Hindlimb muscle (tissue), 1 donor: ENCODE results near the gene DHX58. TPM values are rescaled to one million over a fixed set of nuclear protein-coding genes. Genes with fewer than 3 reads are reported as not detected.

ENCODE experiments used
- DNase-seq: peaks from one replicate; pipeline ENCODE4 v3.0.0-alpha.2; 2013
- polyA plus RNA-seq: library from polyadenylated mRNA; unstranded; fragments of 120-200 nt; gene quantifications from one replicate; pipeline ENCODE4 v1.2.1, GENCODE V29; 2013; ENCODE audit not compliant: insufficient read length

DHX58 gene
- polyA plus RNA-seq, 1 donor: 5.6 TPM

DNA sequence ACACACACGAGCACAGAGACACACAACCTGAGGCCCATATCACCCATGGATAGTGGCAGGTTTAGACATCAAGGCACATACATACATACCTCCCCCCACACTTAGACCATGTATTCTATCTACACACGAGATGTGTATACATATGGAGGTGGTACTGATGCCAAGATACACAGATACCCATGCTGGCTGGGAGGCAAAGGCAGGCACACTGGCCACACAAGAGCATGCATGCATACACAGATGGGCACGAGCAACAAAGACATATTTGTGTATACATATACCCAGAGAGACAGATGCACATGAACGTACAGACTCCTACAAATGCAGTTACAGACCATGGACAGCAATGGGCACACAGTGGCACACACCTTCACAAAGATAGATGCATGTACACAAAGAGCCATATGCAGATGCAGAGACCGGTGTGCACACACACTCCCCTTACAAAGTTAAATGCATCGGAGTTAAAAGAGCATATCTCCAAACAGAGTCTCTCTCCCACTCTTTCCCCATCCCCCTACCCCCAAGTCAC, 60.1 kb downstream of the DHX58 start:
- no peak for DNase-seq

DNA sequence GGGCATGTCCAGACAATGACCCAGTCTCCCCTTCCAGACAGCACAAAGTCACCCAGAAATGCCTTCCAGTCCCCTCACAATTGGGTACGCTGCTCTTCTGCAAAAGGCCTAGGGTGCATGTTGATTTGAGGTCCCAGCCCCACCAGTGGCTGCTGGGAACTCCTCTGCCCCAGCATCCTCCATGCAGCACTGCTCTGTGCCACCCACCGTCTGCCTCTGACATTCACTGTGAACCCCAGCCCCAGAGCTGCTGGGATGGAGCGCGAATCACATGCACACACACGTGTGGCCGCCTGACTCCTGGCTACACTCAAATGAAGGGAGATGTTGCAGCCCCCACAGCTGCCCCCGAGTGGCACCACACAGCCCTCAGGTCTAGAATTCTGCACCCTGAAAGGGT, 60.9 kb downstream of the DHX58 start:
- no peak for DNase-seq

Other genes with a start within 250 kb of the DHX58 start
- 6.6 TPM for gene KLHL11, start 247.3 kb downstream of the DHX58 start, polyA plus RNA-seq
- gene ACLY, start 193.8 kb downstream of the DHX58 start, polyA plus RNA-seq: 52.7 TPM
- 1.1 TPM for gene ODAD4, start 182.1 kb downstream of the DHX58 start, polyA plus RNA-seq
- 45.6 TPM for gene CNP, start 145.9 kb downstream of the DHX58 start, polyA plus RNA-seq
- gene DNAJC7, start 95.3 kb downstream of the DHX58 start, polyA plus RNA-seq: 95.6 TPM
- 51.1 TPM for gene NKIRAS2, start 92.6 kb downstream of the DHX58 start, polyA plus RNA-seq
- gene C17orf113, start 62.1 kb downstream of the DHX58 start, polyA plus RNA-seq: 1.8 TPM
- gene ZNF385C, start 14.2 kb downstream of the DHX58 start, polyA plus RNA-seq: 8.0 TPM
- gene KAT2A, start 8.7 kb upstream of the DHX58 start, polyA plus RNA-seq: 49.6 TPM
- gene HSPB9, start 10.1 kb upstream of the DHX58 start, polyA plus RNA-seq: 0.34 TPM
- gene RAB5C, start 42.3 kb upstream of the DHX58 start, polyA plus RNA-seq: 64.1 TPM
- gene KCNH4, start 68.4 kb upstream of the DHX58 start, polyA plus RNA-seq: 0.10 TPM
- not detected for gene HCRT, start 72.7 kb upstream of the DHX58 start, polyA plus RNA-seq
- 14.4 TPM for gene GHDC, start 81.8 kb upstream of the DHX58 start, polyA plus RNA-seq
- 45.6 TPM for gene STAT5B, start 163.7 kb upstream of the DHX58 start, polyA plus RNA-seq
- gene STAT5A, start 175.8 kb upstream of the DHX58 start, polyA plus RNA-seq: 22.1 TPM